K562 (cell line): ENCODE results near the gene FBXW11. TPM values are rescaled to one million over a fixed set of nuclear protein-coding genes. Genes with fewer than 3 reads are reported as not detected.
A peak's percentile ranks its signal among the peaks of the same experiment; 100 is the strongest.

Experiments
- ATAC-seq: fragments of 200-7000 bp; cut with Tn5 transposase; 3 replicates; pipeline ENCODE4 v1.9.1; 2020; ENCODE audit warnings: moderate library complexity
- BruUV-seq: library from RNA; stranded (reverse); fragments of 400-500 nt; replicated peaks from 2 replicates; lab custom pipeline; 2021; lab: Mats Ljungman, UMichigan
- CTCF ChIA-PET: fragments of 300-600 bp; formaldehyde crosslinking; extraction: SDS; loops from one replicate; lab custom pipeline; 2021; ENCODE audit warnings: low intra/inter-chr PET ratio; lab: Yijun Ruan, JAX
- POLR2A ChIA-PET: fragments of 300-600, 350-650 bp; sonication (Branson Sonifier 250); formaldehyde crosslinking; extraction: SDS; loops from one replicate; lab custom pipeline; 2021; ENCODE audit warnings: antibody characterized with exemption, inconsistent platforms; lab: Yijun Ruan, JAX
- DNase-seq, 4 experiments: peaks; one replicate each; pipeline versions ENCODE4 v3.0.0 to v3.0.0-alpha.2; 2011 to 2018; ENCODE audit warnings: low spot score in 3 of 4, mixed read lengths in 3 of 4; ENCODE audit errors: extremely low read depth in 1 of 4
- FAIRE-seq: peaks from 2 replicates; lab custom pipeline; 2011; peaks lifted over from hg19 to GRCh38; lab: Jason Lieb, UNC
- H2AFZ ChIP-seq: 2 replicates; pipeline ENCODE4 v1.6.0; 2011; ENCODE audit warnings: low read depth, low read length, control low read depth, inconsistent platforms
- H3K27ac ChIP-seq: fragments of 200-600 bp; 3 replicates; pipeline ENCODE4 v1.8.0; 2011; ENCODE audit warnings: low read depth, mild to moderate bottlenecking, control low read depth, inconsistent platforms, low read length, moderate library complexity, mixed read lengths; ENCODE audit errors: extremely low read depth
- H3K27me3 ChIP-seq, 2 experiments: fragments of 300-600 bp in 1 of 2; 2 replicates in 1 of 2; 3 replicates in 1 of 2; pipeline versions ENCODE4 v1.6.0 to v1.8.0; 2011; ENCODE audit warnings: inconsistent platforms in 2 of 2, low read length in 2 of 2, mild to moderate bottlenecking in 1 of 2, mixed read lengths in 1 of 2, moderate library complexity in 1 of 2; ENCODE audit not compliant: control insufficient read depth in 2 of 2, insufficient read depth in 2 of 2
- H3K36me3 ChIP-seq: fragments of 300-600 bp; 3 replicates; pipeline ENCODE4 v1.8.0; 2011; ENCODE audit warnings: mild to moderate bottlenecking, low read length, inconsistent platforms; ENCODE audit not compliant: control insufficient read depth, insufficient read depth
- H3K4me1 ChIP-seq, 2 experiments: fragments of 200-600 bp in 1 of 2; replicated peaks in 1 of 2; 2 replicates in 1 of 2; 3 replicates in 1 of 2; pipeline versions ENCODE4 v1.5.1 to v1.8.0; 2011; ENCODE audit warnings: inconsistent platforms in 2 of 2, low read length in 2 of 2, mild to moderate bottlenecking in 1 of 2, mixed read lengths in 1 of 2, moderate library complexity in 1 of 2; ENCODE audit not compliant: control insufficient read depth in 2 of 2, insufficient read depth in 2 of 2
- H3K4me2 ChIP-seq: 2 replicates; pipeline ENCODE4 v1.6.1; 2011; ENCODE audit warnings: low read length, control low read depth, inconsistent platforms, mixed read lengths; ENCODE audit not compliant: insufficient read depth
- H3K4me3 ChIP-seq: fragments of 200-600 bp; sonication (generic), shearing (Covaris generic); 2 replicates; pipeline ENCODE4 v1.5.1; 2016; ENCODE audit warnings: control low read depth, inconsistent platforms
- H3K79me2 ChIP-seq: fragments of 200-600 bp; 3 replicates; pipeline ENCODE4 v1.8.0; 2011; ENCODE audit warnings: low read length, inconsistent platforms; ENCODE audit not compliant: control insufficient read depth, insufficient read depth
- H3K9ac ChIP-seq, 2 experiments: 2 replicates each; pipeline versions ENCODE4 v1.6.0 to v1.6.1; 2011; ENCODE audit warnings: low read depth in 2 of 2, low read length in 2 of 2, control low read depth in 1 of 2, inconsistent platforms in 1 of 2, mild to moderate bottlenecking in 1 of 2, mixed read lengths in 1 of 2; ENCODE audit not compliant: insufficient read depth in 1 of 2
- H3K9me1 ChIP-seq: one replicate; pipeline ENCODE4 v1.6.0; 2011; ENCODE audit warnings: inconsistent platforms, mild to moderate bottlenecking, low read length, moderate library complexity; ENCODE audit not compliant: control insufficient read depth, insufficient read depth
- H3K9me3 ChIP-seq: replicated peaks from 2 replicates; pipeline ENCODE4 v1.5.1; 2011; ENCODE audit warnings: low read depth, low read length, inconsistent platforms; ENCODE audit not compliant: control insufficient read depth, insufficient read depth
- H4K20me1 ChIP-seq: replicated peaks from 2 replicates; pipeline ENCODE4 v1.6.1; 2011; ENCODE audit warnings: low read length, inconsistent platforms, mixed read lengths; ENCODE audit not compliant: control insufficient read depth, insufficient read depth
- ESRRA ChIP-seq: fragments of 450-650 bp; IDR thresholded peaks from 2 replicates; pipeline ENCODE4 v1.6.1; 2014; ENCODE audit warnings: low read depth, mild to moderate bottlenecking, moderate library complexity, borderline replicate concordance
- WGBS: fragments of 100-300 bp; shearing (Covaris generic); methylation state at CpG from one replicate; pipeline ENCODE4 v1.1.6; 2016; ENCODE audit warnings: low coverage, mixed read lengths; ENCODE audit not compliant: insufficient coverage; ENCODE audit errors: missing lambda C conversion rate; 5-methylcytosine and 5-hydroxymethylcytosine counted together
- in situ Hi-C: fragments of 300-500 bp; cut with MboI; formaldehyde crosslinking; loops from 4 replicates; pipeline ENCODE4 v1.15.0; 2018; ENCODE audit warnings: inconsistent platforms, mixed read lengths
- intact Hi-C: fragments of 100-400 bp; cut with micrococcal nuclease; formaldehyde crosslinking; loops from 2 replicates; pipeline ENCODE4 v1.14.2; 2022
- polyA plus RNA-seq, 8 experiments: library from polyadenylated mRNA; depleted of rRNA in 4 of 8; stranded (reverse) in 5 of 8; unstranded in 3 of 8; fragments of >200 nt; fragmentation: Nextera tagmentation in 2 of 8; fragmentation: Illumina TruSeq in 1 of 8; extraction: Ambion mirVana in 2 of 8; extraction: Trizol in 1 of 8; gene quantifications; 2 replicates each; pipeline versions ENCODE4 v1.2.1 to v1.2.3, GENCODE V29; 2011 to 2014; ENCODE audit warnings: inconsistent platforms in 1 of 8, missing spikeins in 1 of 8
- total RNA-seq, 7 experiments: library from RNA; depleted of rRNA in 6 of 7; stranded (reverse); fragments of >200 nt in 6 of 7; fragmentation: Illumina TruSeq in 2 of 7; extraction: Trizol in 2 of 7; gene quantifications; 2 replicates each; pipeline versions ENCODE4 v1.2.1 to v1.2.3, GENCODE V29; 2011 to 2021; ENCODE audit warnings: low replicate concordance in 1 of 7
- TF ChIP-seq, protein P1 (sequence below), 2 experiments: fragments of 450-650 bp in 1 of 2; sonication (generic) in 1 of 2; formaldehyde crosslinking in 1 of 2; IDR thresholded peaks; 2 replicates each; pipeline versions ENCODE4 v1.7.1 to v1.9.0; 2016 to 2022; ENCODE audit warnings: inconsistent platforms in 1 of 2, mild to moderate bottlenecking in 1 of 2, missing genetic modification reagents in 1 of 2

FBXW11 gene
- total and polyA plus RNA-seq, 9 of the 15 experiments (the other 6 are each of a cell fraction or from before 2014, with no cell fraction given), result 3.0 to 28.6 (median 23.6) TPM

DNA sequence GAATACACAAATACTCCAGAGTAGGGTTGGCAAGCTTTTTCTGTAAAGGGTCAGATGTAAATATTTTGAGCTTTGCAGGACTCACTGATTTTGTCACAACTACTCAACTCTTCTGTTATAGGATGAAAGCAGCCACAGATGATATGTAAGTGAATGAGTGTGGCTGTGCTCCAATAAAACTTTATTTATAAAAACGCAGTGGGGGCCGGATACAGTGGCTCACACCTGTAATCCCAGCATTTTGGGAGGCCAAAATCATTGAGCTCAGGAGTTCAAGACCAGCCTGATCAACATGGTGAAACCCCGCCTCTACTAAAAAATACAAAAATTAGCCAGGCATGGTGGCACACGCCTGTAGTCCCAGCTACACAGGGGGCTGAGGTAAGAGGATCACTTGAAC, 69.1 kb downstream of the FBXW11 start:
- no peak overlapping the region for H3K9ac ChIP-seq
- H3K4me1 ChIP-seq, result peaks cover 0 to 2% of the 10 kb centered on the region in 2 experiments; a peak in 1 of 5 replicates
- H4K20me1 ChIP-seq, result 0 out of 2 replicates have a peak, but pooled peaks cover 3% of the 10 kb centered on the region
- ChIA-PET CTCF (no interaction called here), POLR2A (no interaction called here)
- DNase-seq (no peak), FAIRE-seq (no peak), ATAC-seq (no peak)
- WGBS, result 91% methylated on average over 4 of the region's 4 CpGs
- intact Hi-C loops (loop anchor here (5.0 kb wide), 1 partner anchor 50 kb away; no protein-coding TSS in a partner anchor), in situ Hi-C loops (no loop called here)
- peaks cover 18% of the 10 kb centered on the region; the same call in 2 of the 3 replicates for H3K79me2 ChIP-seq
- no peak overlapping the region for H2AFZ ChIP-seq
- no peaks in the 10 kb centered on the region for H3K27me3 ChIP-seq
- no peak overlapping the region for H3K4me2 ChIP-seq
- BruUV-seq, result no TSS peak
- H3K9me1 ChIP-seq, result peaks cover 3% of the 10 kb centered on the region
- H3K4me3 ChIP-seq, result no peak overlapping the region
- no peaks in the 10 kb centered on the region for H3K36me3 ChIP-seq
- H3K27ac ChIP-seq, result no peak overlapping the region
- no peaks in the 10 kb centered on the region for H3K9me3 ChIP-seq
- no peak for TF ChIP-seq ESRRA
- TF ChIP-seq, protein P1, sequence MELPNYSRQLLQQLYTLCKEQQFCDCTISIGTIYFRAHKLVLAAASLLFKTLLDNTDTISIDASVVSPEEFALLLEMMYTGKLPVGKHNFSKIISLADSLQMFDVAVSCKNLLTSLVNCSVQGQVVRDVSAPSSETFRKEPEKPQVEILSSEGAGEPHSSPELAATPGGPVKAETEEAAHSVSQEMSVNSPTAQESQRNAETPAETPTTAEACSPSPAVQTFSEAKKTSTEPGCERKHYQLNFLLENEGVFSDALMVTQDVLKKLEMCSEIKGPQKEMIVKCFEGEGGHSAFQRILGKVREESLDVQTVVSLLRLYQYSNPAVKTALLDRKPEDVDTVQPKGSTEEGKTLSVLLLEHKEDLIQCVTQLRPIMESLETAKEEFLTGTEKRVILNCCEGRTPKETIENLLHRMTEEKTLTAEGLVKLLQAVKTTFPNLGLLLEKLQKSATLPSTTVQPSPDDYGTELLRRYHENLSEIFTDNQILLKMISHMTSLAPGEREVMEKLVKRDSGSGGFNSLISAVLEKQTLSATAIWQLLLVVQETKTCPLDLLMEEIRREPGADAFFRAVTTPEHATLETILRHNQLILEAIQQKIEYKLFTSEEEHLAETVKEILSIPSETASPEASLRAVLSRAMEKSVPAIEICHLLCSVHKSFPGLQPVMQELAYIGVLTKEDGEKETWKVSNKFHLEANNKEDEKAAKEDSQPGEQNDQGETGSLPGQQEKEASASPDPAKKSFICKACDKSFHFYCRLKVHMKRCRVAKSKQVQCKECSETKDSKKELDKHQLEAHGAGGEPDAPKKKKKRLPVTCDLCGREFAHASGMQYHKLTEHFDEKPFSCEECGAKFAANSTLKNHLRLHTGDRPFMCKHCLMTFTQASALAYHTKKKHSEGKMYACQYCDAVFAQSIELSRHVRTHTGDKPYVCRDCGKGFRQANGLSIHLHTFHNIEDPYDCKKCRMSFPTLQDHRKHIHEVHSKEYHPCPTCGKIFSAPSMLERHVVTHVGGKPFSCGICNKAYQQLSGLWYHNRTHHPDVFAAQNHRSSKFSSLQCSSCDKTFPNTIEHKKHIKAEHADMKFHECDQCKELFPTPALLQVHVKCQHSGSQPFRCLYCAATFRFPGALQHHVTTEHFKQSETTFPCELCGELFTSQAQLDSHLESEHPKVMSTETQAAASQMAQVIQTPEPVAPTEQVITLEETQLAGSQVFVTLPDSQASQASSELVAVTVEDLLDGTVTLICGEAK (IDR thresholded peaks at IDR 0.05), result peak; percentile 92
- TF ChIP-seq, protein P1 (CRISPR knock-in tag; IDR thresholded peaks at IDR 0.05), result peak; percentile 81
